Stimulated activated CD4-positive, alpha-beta T cell treated with anti-CD3 and anti-CD28 coated beads, TNF-alpha, amount 100 ng/mL, for 48 hours (primary cell): ENCODE data around the gene TACC2.
"Not testable (repeated sequence)": the region's sequence is repeated elsewhere in the genome, so short reads cannot be mapped to it uniquely, and the experiment has no call there.

Source experiments
- DNase-seq, 3 donors: peaks; one replicate each; pipeline ENCODE4 v3.0.0-alpha.2; 2020; ENCODE audit warnings: low read depth in 3 of 3

TACC2 gene

DNA sequence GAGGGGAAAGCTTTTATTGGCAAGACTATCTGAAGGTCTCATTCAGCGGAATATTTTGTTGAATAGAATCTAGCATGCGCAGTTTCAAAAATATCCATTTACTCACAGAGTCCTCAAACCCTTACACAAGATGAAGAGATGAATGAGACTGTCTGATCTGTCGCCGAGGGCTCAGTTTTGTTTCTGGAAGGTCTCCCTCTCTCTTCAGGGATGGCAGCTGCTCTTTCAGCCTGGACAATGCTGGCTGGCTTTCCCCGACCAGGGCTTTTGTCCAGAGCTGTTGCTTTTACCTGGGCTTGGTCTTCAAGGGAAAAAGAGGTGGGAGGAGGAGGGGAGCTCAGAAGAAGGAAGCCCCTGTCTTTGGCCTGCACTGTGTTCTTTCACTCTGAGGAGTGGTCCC, 200.2 kb downstream of the TACC2 start:
- DNase-seq, result no peak

- DNase-seq, result no peak
These were observed 201.4 kb downstream of the TACC2 start for GRCh38 chr10:122190176-122190943.

DNA sequence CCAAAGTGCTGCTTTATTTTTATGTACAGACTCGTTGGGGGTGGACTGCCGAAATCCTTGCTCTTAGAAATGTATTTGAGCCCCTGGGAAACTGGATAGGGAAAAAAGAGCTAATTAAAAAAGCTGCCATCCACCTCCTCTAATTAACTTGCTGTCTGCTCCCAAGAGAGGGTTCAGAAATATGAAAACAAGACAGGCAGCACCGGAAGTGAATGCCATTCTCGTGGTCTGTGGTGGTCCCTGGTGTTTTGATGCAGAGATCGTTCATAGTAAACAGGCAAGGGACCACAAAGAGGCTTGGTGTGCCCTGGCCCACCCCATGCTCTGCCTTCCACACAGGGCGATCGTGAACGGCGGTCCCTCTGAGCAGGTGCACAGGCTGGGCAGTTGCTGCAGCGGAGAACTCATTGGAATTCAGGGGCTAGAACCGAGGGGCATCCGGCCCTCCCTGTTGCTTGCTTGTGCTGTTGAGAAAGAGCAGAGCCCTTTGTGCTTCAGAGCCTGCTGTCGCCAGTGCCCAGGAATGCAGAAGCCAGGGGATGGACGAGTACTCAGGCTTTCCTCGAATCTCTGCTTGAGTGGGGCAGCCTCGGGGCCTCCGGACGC, 203.1 kb downstream of the TACC2 start:
- DNase-seq, result no peak

DNA sequence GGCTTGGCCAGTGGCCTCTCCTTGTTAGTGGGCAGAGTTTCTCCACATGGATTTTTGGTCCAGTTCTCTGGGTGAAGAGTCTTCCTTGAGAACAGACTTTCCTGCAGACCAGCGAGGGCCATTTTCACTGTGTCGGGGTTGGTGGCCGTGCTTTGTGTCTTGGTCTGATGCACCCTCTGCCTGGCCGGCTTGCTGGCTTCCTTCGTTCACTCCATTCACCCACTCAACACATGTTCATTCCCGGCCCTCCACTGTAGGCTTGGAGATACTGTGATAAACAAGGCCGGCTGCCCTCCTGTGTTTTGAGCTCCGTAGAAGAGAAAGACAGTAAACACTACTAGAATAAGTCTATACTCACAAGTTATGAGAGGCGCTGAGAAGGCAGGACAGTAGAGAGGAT, 205.3 kb downstream of the TACC2 start:
- DNase-seq, result no peak

GRCh38 chr10:122196218-122196617, 207.3 kb downstream of the TACC2 start:
- no peak for DNase-seq

DNA sequence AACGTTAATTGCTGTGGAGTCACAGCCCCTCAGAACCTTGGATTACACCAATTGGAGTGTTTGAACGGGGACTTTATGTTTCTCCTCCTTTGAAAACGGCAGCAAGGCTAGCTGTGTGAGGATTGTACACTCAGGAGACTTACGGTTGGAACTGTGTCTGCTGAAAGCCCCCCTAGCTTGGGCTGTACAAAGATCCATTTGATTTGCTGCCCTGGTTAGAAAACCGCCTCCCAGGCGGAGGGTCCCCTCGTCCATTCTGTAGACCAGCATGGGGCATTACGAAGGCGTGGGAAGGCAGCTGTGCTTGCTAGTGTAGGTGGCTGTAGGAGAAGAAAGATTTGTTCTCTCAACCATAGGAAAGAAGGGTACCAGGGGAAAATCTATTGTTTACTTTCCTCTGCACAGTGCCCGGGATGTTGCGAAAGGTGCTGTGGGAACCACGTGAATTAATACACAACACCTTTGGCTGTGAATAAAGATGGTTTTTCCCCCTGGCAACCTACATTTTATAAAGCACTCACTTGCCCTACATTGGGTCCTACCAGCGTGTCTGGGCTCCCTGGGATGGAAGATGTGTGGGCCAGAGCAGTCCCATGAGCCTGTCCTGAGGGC, 208.8 kb downstream of the TACC2 start:
- no peak for DNase-seq

GRCh38 chr10:122198631-122199030, 209.7 kb downstream of the TACC2 start:
- DNase-seq, result no peak

GRCh38 chr10:122199070-122199469, 210.1 kb downstream of the TACC2 start:
- no peak for DNase-seq

DNA sequence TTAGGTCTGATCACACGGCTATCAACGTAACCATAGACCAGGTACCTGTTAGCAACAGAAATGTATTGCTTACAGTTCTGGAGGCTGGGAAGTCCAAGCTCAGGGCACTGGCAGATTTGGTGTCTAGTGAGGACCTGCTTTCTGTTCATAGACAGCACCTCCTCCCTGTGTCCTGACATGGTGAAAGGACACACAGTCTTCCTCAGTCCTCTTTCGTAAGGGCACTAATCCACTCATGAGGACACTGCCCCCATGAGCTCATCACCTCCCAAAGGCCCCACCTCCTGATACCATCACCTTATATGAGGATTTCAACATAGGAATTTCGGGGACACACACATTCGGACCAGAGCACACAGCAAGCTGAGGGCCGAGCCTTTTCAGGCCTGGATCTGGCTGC, 210.7 kb downstream of the TACC2 start:
- DNase-seq, result no peak

GRCh38 chr10:122201401-122201800, 212.4 kb downstream of the TACC2 start:
- DNase-seq, result no peak

GRCh38 chr10:122203180-122203579, 214.2 kb downstream of the TACC2 start:
- not testable (repeated sequence) for DNase-seq

DNA sequence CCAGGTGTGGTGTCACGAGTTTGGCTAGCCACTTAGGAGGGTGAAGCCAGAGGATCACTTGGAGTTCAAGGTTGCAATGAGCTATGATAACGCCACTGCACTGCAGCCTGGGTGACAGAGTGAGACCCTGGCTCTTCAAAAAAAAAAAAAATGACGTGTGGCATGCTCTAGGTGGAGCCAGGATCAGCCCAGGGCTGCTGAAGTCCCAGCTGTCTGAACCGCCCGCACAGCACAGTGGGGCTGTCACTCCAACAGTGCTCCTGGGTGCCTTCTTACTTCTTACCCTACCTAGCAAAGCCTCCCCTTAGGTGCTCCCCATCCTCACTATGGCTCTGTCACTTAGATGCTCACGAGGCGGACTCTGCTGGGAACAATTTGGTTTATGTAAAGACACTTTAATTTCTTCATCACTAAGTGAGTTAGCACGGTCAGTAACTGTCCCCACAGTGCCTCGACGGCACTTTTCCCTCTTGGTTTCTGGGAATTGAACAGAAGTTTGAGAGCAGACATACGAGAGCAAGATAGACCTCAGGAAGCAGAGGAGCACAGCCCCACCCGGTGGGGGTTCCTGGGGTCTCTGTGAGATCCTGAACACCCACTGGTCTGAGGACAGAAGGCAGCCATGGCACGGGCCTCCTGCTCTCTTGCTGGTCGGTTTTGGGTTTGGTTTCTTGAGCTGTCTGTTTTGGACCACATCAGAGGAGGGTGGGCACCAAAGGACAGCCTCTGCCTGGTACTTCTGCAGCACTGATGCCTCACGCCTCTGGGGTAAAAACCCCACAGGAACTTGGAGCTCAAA, 215.9 kb downstream of the TACC2 start:
- DNase-seq, result no peak

- DNase-seq, result no peak
These were observed 217.6 kb downstream of the TACC2 start for GRCh38 chr10:122206471-122207065.

- no peak for DNase-seq
These were observed 218.2 kb downstream of the TACC2 start for GRCh38 chr10:122207163-122207562.

- DNase-seq, result no peak
These were observed 218.6 kb downstream of the TACC2 start for GRCh38 chr10:122207596-122207995.

DNA sequence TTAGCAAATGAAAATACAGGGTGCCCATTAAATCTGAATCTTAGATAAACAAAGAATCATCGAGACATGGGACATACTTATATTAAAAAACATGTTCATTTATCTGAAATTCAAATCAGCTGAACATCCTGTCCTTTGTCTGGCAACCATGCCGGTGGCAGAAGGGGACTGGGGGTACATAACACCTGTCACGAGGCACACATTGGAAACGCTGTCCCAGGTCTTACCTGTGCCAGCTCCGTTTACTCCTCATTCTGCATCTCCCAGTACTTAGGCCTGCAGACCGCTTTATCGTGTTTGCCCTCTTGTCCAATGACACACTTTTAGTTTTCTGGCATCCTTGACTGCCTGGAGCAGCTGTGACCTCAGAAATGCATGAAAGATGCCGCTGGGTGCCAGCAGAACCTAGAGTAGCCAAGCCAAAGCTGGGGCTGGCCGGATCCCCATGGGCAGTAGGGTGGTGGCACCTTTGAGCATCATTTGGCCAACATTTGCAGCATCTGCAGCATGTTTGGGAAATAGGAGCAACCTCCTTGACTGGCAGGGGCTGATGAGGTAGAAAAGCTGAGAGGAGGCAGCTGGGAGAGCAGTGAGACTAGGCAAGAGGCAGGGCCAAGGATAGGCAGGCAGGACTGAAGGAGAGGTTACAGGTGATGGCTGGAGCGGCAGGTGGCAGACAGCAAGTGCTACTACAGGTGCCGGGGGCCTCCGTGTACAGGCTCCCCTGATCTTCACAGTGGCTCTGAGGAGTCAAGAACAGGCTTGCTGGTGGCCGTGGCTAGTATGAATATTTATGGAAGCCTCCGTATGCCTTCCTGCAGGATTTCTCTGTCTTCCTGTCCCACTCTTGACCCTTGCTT, 219.8 kb downstream of the TACC2 start:
- DNase-seq, result no peak

GRCh38 chr10:122210481-122211265, 221.7 kb downstream of the TACC2 start:
- DNase-seq, result no peak

DNA sequence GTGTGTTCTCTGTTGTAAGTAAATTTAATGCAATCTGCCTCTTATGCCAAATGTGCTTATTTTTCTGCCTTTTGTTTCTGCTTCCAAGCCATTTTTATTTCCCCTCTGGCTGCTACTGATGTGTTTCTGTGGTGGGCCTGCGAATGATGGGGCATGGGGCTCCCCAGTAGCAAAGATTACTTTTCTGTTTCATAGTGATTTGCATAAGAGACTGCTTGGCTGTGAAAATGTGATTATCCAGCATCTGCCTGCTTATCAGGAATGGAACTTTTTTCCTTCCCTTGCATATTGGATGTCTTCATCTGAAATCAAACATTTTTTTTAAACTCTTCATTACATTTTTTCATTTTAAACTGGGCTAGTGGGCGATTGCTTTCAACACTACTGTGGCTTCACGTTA, 224.4 kb downstream of the TACC2 start:
- no peak for DNase-seq

DNA sequence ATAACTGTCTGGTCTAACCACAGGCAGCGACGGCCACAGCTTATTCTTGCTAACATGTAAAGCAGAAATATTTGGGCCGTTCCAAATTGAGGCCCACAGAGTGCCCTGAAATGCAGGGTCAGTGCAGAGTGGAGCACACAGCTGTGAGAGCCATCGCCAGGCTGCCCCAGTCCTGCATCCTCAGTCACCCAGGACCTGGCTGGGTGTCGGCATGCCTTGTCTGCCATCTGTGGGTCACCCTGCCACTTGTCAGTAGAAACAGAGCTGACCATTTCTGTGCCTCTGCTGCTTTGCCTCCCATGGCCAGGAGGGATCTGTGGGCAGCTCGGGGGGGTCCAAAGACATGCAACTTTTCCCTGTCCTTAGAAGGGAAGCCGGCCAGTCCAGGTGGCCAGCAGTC, 224.8 kb downstream of the TACC2 start:
- DNase-seq, result no peak

- DNase-seq, result no peak
These were observed 227.1 kb downstream of the TACC2 start for GRCh38 chr10:122216047-122216446.
